HG02588 (cell line): Measurements from ENCODE around the gene ACTN4.

ENCODE experiments used
- ATAC-seq: cut with Tn5 transposase; IDR thresholded peaks from one replicate; pipeline ENCODE4 v1.9.1; 2021; ENCODE audit warnings: mild to moderate bottlenecking, moderate library complexity; ENCODE audit not compliant: unreplicated experiment

The ACTN4 gene

DNA sequence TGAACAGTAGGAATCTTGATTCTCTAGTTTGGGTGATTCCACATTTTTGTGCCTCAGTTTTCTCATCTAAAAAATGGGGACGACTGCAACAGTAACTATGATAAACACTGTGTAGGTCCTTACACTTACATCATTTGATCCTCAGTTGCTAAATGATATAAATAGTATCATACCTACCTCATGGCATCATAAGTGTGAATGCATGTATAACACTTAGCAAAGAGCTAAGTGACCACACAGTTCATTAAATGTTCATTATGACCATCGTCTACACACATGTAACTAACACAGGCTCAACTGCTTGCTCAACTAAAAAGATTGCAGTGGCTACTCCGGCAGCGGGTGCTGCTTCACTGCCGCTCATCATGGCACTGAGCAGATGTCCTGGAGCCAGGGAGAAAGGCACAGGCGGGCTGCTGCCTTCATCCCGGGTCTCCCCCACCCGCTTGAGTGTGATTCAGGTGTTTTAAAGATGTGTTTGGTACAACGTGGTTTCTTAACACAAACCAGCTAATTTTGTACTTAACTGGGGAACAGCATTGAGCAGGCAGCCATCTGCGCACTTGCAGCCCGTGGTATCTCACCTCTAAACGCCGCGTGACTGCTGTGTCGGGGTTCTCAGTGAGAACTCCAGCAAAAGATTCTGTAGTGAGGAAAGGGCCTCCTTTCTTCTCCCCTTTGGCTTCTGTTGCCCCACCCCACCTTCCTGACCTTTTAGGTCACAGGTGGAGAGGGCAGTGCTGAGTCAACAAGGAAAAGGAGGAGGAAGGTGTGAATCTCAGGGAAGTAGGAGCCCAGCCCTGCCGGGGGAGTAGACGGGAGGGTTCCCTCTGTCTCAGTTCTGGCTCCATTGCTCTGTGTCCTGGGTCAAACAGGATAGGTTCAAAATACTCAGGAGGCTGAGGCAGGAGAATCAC is 11.7 kb upstream of the ACTN4 start:
- ATAC-seq = no peak

DNA sequence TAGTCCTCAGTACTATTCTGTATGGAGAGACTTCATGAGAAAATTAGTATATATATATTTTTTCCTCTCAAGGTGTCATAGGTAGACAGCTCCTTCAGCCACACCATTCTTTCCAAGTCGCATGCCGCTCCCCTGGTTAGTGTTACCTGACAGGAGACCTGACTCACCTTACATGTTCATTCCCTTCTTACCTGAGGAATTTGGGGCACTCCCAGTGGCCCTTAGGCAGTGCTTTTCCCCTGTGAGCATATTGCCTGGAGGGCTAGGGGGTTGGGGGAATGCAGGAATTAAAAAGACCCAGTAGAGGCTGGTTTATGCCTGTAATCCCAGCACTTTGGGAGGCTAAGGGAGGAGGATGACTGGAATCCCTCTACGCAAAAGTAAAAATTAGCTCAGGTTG is 9.0 kb upstream of the ACTN4 start:
- ATAC-seq = no peak

DNA sequence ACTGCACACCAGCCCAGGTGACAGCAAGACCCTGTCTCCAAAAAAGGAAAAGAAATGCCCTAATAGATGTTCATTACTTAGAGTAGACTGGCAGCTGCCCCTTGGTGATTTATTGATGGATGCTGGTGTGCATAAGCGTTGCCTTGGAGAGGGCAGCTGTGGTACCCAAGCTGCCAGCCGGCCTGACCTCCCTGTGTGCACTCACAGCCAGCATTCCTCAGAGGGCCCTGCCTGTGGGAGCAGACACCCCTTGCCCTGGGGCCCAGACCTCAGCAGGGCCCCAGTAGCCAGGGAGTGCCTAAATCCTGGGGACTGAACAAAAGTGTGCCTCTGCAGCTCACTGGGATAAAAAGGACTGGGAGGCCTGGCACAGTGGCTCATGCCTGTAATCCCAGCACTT is 7.8 kb upstream of the ACTN4 start:
- no peak for ATAC-seq

DNA sequence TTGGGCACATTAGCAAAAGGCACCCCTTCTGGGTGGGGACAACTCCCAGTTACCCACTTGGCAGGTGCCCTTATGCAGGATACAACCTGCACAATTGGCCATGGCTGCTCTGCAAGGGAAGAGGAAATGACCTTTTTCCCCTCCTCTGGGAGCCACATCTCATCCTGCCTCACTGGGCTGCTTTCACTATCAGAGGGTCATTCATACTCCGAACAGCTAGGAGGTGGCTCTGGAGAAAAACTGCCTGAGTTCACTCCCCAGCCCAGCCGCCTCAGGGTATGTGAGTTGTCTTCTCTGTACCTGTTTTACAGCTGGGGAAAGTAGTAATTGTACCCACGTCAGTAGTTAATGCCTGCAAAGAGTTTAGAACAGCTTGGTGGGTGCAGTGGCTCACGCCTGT is 7.1 kb upstream of the ACTN4 start:
- no peak for ATAC-seq

DNA sequence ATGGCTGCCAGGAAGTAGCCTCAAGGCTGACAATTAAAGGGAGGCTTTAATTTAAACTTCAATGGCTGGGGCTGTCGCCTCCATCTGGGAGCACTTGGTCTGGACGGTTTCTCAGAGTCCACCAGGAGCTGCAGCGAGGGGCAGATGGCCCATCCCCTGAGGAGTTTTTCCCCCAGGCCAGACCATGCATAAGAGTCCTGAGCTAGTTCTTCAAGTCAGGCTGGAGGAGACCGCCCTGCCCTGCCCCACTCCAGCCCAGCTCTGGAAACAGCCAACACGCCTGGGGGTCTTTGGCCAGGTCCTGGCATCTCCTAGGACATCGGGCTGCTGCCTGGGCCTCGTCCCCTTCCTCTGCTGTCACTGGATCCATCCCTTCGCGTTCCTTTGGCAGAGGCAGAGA is 5.3 kb upstream of the ACTN4 start:
- no peak for ATAC-seq

DNA sequence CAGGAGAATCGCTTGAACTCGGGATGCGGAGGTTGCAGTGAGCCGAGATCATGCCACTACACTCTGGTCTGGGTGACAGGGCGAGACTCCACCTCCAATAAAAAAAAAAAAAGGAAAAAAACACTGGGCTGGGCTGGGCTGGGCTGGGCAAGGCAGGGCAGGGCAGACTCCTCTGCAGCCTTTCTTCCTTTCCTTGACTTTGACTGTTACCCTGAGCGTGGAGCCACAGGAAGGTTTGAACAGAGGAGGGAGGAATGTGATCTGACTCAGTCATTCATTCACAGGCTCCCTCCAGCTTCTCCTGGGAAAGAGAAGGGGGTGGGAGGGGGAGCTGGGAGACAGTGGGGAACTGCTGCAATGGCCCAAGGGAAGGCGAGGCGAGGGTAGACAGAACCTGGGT is 2.7 kb upstream of the ACTN4 start:
- no peak for ATAC-seq

DNA sequence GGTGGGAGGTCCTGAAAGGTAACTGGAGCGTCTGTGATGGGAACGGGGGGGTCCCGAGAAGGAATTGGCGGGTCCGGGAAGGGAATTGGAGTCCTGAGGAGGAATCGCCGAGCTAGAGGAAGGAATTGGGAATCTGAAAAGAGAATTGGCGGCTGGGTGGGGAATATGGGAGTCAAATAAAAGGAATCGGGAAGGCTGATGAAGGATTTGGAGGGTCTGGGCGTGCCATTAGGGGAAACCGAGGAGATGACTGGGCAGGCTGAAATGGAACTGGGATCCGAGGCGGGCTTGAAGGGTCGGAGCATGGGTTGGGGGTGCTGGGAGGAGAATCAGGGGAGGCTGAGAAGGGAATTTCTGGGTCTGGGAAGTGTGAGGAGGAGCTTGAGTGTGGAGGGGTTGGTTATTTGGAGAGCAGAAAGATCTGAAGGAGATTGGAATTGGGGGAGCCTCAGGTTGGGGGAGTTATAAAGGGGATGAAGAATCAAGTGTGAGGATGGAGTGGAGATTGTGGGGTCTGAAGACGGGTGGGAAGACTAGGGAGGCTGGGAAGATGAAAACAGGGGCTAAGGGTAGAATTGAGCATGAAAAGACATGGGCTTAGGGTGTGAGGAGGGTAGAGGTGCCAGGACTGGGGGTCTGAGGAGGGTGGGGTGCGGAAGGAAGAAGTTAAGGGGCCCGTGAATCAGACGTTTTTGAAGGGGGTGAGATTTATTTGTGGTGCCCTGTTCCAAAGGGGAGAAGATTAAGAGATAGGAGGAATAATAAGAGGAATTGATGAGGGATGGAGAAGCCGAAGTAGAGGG is 718 bp downstream of the ACTN4 start:
- no peak for ATAC-seq

DNA sequence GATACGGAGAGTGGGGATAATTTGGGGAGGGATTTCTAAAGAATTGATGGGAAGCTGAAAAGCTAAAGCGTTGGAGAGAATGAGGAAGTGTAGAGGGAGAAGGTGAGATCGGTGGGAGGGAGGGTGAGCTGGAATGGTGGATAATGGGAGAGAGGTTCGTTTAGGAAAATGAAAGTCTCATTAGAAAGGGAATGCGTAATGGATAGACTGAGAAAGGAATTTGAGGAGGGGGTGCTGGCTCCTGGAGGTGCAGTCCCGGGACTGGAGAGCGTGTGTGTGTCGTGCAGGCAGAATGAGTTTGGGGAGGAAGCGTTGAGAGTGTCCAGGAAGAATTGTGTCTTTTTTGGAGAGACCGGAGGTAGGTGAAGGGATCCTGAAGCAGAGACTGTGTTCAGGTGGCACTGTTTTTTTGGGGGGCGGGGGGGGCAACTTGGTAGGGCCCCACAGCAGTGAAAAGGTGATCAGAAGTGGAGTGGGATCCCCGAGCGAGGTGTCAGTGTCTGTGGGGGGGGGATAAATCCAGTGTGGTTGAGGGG is 1.4 kb downstream of the ACTN4 start:
- ATAC-seq = no peak

DNA sequence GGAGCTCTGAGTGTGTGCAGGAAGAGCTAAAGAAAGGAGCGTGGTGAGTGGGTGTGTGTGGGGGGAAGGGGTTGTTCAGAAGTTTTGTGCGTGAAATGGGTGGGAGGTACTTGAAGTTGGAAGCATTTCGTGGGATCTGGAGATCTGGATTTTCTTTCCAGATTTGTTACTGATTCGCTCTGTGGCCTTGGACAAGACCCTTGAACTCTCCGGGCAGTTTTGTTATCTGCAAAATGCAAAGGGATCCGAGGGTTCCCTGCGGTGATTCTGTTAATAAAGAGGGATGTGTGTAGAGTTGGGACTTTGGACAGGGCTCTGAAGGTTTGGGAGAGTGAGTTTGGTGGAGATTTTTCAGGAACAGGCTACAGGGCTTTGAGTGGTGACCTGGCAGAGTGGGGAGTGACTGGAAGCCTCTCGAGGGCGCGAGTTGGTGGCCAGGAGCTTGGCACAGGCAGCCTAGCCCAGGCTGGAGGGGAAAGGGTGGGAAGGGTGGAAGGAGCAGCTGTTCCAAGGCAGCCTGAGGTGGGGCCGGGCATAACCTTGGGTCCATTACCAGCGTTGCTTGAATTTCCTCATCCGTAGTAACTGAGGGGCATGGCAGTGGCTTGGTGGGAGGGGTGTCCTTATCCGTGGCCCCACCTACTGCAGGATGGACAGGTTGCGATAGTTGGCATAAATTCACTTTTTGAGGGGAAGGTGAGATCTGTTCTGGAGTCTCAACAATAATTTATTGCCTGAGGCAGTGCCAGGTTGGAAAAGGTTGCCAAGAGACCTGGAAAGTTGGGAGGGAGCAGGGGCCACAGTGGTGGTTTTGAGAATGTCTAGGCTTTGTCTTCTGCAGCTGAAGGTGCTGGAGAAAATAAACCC is 2.1 kb downstream of the ACTN4 start:
- no peak for ATAC-seq

DNA sequence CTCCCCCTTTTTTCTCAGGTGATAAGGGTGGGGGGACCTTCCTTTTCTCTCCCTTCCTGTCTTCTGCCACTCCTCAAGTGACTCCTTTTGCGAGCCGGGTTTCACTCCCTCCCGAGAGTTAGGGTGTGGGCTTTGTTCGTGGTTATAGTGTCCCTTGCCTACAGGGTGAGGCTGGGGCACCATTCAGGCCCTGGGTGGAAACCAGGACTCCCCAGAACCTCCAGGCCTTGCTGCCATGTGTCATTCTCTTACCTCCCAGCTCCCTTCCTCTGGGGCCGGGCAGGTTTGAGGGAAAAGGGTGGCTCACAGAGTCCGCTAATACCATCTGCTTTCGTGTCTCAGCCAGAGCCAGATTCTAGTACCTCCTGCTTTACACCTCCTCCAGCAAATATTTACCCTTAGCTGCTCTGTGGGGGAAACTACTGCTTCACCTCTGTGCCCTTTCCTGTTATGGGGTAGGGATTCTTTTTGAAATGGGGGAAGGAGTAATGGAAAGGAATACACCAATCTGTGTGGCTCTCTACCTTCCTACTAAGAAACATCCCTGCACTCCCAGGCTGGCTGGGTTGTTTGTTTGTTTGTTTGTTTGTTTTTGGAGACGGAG is 2.8 kb downstream of the ACTN4 start:
- ATAC-seq = no peak

DNA sequence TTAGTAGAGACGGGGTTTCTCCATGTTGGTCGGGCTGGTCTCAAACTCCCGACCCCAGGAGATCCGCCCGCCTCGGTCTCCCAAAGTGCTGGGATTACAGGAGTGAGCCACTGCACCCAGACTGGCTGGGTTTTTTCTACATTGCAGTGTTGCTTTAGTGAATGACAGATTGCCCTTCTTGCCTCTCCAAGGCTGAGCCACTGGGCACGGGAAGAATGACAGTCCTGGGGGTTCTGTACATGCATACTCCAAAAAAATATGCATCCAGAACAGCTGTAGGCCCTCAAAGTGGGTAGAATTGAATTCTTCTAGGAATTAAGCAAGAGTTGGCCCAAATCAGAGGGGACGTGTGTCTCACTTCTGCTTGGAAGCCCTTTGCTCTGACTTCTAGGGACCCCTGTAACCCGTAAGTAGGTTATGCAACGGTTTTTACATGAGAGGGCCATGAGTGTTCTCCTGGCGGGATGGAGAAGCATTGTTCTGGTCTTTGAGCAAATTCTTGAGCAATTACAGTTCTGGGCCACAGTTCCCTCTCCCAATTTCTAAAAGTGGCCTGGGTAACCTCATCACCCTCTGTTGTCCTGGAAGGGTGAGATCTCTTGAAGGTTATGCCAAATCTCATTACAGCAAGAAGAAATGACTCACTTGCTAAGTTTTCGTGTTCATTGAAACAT is 3.6 kb downstream of the ACTN4 start:
- no peak for ATAC-seq

DNA sequence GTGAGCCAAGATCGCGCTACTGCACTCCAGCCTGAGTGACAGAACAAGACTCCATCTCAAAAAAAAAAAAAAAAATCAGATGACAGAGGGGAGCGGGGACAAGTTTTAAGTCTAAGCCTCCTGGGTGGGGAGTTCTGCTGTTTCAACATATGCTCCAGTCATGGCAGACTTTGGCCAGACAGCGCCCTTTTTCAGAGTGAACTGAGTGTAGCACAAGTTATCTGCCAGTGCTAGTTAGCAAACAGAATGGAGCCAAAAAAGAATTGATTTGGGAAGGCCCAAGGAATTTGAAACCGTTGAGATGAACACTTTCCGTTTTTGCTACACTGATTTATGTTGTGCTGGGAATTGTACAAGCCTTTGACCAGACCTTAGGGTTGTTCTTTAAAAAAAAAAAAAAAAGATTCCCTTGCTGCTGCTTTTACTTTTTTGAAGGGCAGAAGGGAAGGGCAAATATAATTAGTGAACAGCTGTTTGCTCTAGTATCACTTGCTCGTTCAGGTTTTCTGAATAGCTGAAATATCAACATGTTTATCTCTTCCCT is 5.7 kb downstream of the ACTN4 start:
- no peak for ATAC-seq

DNA sequence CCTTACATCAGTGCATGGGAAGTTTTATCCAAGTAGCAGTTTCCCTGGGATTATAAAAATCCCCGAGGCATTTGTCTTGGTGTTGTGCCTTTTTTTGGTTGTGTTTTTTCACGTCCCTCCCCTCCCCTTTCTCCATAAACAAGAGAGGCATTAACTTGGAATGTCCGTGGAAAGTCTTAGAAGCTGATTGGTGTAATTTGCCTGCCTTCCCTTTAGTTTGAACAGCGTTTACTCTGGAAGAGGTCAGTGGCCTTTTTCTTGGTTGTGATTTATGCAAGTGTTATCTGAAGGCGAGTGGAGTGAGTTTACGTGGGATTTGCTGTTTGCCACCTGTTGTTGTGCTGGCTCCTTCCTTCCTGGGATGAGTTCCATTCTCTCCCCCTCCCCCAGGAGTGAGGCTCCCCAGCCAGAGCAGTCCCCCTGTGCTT is 7.2 kb downstream of the ACTN4 start:
- no peak for ATAC-seq

DNA sequence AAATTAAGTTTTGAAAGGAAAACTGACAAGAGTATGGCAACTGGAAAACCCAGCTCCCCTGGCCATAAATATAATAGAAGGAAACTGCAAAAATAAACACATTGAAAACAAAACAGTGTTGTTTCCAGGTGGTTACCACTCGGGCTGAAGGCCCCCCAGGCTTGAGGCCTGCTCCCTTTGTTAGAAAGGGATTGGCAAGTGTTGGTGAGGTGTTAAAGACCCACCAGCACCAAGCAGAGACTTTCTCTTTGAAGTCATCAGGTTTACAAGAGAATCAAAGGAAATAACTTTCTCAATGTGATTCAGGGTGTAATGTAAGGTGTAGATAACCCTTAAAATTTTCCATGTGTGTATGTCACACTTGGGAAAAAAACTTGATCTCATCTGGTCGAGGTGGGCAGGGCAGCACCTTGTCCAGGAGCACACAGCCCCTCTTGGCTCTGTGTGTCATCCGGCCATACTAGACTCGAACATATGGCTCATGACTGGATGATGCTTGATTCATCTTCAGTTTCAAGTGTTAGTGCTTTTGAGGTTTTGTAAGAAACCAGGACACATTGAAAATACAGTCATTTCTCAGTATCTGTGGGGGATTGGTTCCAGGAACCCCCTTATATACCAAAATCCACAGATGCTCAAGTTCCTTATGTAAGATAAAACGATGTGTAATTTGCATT is 7.8 kb downstream of the ACTN4 start:
- no peak for ATAC-seq

DNA sequence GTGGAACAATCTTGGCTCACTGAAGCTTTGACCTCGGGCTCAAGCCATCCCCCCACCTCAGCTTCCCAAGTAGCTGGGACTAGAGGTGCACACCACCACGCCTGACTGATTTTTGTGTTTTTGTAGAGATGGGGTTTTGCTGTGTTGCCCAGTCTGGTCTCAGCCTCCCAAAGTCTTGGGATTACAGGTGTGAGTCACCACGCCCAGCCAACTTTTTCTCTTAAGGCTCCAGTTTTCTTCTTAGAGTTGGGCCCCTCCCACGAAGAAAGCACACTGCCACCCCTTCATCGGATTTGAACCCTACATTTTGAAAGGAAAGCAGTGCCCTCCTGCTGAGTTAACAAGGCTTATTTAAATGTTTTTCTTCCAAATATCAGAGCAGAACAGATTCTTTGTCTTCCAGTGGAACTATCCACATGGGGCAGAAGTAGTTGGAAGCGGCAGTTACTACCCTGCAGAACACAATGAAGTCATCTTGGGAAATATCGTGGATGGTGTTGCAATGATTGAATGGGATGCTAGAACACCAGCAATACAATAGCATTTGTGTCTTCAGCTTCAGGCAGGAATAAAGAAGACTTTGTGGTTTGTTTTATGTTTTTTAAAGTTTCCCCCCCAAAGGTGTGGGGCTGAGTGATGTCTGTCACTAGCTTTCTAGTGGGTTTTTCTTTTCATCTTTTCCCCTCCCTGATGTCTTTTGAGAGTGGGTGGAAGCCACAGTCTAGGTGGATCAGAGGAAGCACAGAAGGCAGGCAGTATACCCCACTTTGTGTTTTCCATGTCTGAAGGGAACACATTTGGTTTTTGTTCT is 8.9 kb downstream of the ACTN4 start:
- ATAC-seq = no peak

DNA sequence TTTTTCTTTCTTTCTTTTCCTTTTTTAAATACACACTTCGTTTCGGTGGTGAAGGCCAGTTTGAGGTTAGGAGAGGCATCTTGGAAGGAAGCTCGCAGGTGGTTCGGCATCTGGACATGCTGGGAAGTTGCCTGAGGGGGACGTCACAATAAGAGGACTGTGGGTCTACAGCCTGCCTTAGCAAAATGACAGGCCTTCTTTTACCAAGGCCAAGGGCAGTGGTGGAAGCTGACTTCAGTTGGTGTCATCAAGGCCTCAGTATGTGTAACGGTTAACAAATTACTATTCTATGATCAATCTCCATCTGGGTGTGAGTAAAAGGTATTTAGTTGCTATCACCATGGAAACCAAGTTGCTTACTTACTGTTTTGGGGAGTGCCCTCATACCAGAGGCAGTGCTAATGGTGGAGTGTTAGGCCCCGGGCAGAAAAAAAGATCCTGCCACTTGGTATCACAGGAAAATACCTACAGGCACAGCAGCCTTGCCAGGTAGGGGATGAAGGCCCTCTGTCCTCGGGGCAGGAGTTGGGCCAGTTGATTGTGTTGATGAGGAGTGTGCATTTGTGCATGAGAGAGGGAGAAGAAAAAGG is 10.3 kb downstream of the ACTN4 start:
- ATAC-seq = no peak

DNA sequence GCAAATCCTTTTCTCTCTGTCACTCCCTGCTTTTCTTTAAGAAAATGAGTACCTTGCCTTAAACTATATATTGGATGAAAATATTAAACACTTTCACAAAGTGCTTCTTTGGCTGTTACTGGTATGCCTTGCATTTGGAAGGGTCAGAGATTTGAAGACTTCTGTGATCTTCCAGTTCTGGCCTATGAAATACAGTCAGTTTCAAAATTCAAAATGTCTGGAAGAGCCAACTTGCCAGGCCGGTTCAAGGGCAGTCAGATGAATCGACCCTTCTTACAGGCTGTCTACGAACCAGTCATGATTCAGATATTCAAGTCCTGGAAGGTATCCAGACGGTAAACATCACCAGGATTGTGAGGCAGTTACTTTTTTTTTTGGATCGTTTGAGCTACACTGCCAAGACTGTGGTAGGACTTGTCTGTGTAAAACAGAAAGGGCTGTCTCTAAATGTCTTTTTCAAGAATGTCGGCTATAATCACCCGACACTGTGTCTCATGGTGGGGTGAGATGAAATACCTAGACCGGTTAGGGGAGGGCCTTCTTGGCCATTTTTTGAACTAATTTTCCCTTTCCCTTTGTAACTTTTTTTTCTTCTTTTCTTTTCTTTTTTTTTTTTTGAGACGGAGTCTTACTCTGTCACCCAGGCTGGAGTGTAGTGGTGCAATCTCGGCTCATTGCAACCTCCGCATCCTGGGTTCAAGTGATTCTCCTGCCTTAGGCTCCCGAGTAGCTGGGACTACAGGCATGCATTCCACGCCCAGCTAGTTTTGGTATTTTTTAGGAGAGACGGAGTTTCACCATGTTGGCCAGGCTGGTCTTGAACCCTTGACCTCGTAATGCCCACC is 11.2 kb downstream of the ACTN4 start:
- ATAC-seq = no peak
